Measurements from ENCODE around the gene NEDD9. TPM values are rescaled to one million over a fixed set of nuclear protein-coding genes. Genes with fewer than 3 reads are reported as not detected.

The NEDD9 gene
- total and polyA plus RNA-seq, 2 of the 13 experiments (the other 11 are each of a cell fraction or from before 2014, with no cell fraction given) = 27.1 to 389 TPM

GRCh38 chr6:11168091-11168635, 64.3 kb downstream of the NEDD9 start (continued):
- TF ChIP-seq ZNF318 (CRISPR knock-in tag; IDR thresholded peaks at IDR 0.05) = no peak
- no peak for TF ChIP-seq CREM (IDR thresholded peaks at IDR 0.05)
- TF ChIP-seq CREM (CRISPR knock-in tag; IDR thresholded peaks at IDR 0.05) = no peak
- TF ChIP-seq LCORL (IDR thresholded peaks at IDR 0.05) = no peak
- TF ChIP-seq LCORL (CRISPR knock-in tag; IDR thresholded peaks at IDR 0.05) = no peak

GRCh38 chr6:11166948-11167347, 65.5 kb downstream of the NEDD9 start:
- Histone ChIP-seq H3K27me3 (ENCODE audit: control insufficient read depth in 1 of 2, insufficient read depth in 2 of 2, low read length in 2 of 2) (no peaks in the 10 kb centered on the region), H3K9ac (ENCODE audit: insufficient read depth, low read depth, low read length) (no peak overlapping the region), H3K79me2 (ENCODE audit: insufficient read depth, low read length) (no peaks in the 10 kb centered on the region), H3K9me3 (ENCODE audit: low read length) (no peaks in the 10 kb centered on the region), H3K4me1 (ENCODE audit: insufficient read depth, low read length) (peaks cover 24% of the 10 kb centered on the region), H3K36me3 (replicated peaks in 1 of 2; ENCODE audit: control insufficient read depth in 1 of 2, insufficient read depth in 2 of 2, low read length in 2 of 2) (no peaks in the 10 kb centered on the region), H3K27ac (ENCODE audit: extremely low read length, insufficient read depth, low read length) (no peak overlapping the region), H2AFZ (ENCODE audit: low read length) (no peak overlapping the region), H3K4me3 (replicated peaks in 1 of 3; ENCODE audit: insufficient read depth in 1 of 3, low read depth in 2 of 3, low read length in 3 of 3) (no peak overlapping the region), H4K20me1 (ENCODE audit: insufficient read depth, low read length) (no peaks in the 10 kb centered on the region), H3K4me2 (ENCODE audit: low read depth, low read length) (no peak overlapping the region)
- intact Hi-C loops (cut with micrococcal nuclease; ENCODE audit: unreplicated experiment) (no loop called here), in situ Hi-C loops (cut with HindIII; ENCODE audit: extremely low pct_ligation_motif_present, low pct_unique_long_range_greater_than_20kb) (no loop called here)
- BruUV-seq (replicated peaks) = no TSS peak
- CTCF ChIA-PET (ENCODE audit: low intra/inter-chr PET ratio, low total read pairs) = no interaction called here
- FAIRE-seq (no peak), DNase-seq (ENCODE audit: low spot score) (no peak), ATAC-seq (no peak)
- WGBS (ENCODE audit: low lambda C conversion rate) = 97% methylated on average over 4 of the region's 4 CpGs
- POLR2A ChIA-PET = no interaction called here
- TF ChIP-seq ZNF570 (CRISPR knock-in tag; IDR thresholded peaks at IDR 0.05; ENCODE audit: borderline replicate concordance) = no peak
- no peak for TF ChIP-seq HOXA5 (CRISPR knock-in tag; IDR thresholded peaks at IDR 0.05)
- TF ChIP-seq KDM3A (CRISPR knock-in tag; IDR thresholded peaks at IDR 0.05; ENCODE audit: low read depth) = no peak
- no peak for TF ChIP-seq ZKSCAN5 (CRISPR knock-in tag; IDR thresholded peaks at IDR 0.05)
- no peak for TF ChIP-seq CHD4 (IDR thresholded peaks at IDR 0.05; ENCODE audit: borderline replicate concordance, low read length)
- no peak for TF ChIP-seq ZFP62 (CRISPR knock-in tag; IDR thresholded peaks at IDR 0.05)
- no peak for TF ChIP-seq THRA (CRISPR knock-in tag; IDR thresholded peaks at IDR 0.05; ENCODE audit: borderline replicate concordance)
- TF ChIP-seq ZC3H4 (CRISPR knock-in tag; IDR thresholded peaks at IDR 0.05; ENCODE audit: borderline replicate concordance) = no peak
- TF ChIP-seq ZSCAN30 (CRISPR knock-in tag; IDR thresholded peaks at IDR 0.05) = no peak
- TF ChIP-seq ZSCAN31 (CRISPR knock-in tag; IDR thresholded peaks at IDR 0.05; ENCODE audit: low read depth) = no peak
- TF ChIP-seq AGO1 (IDR thresholded peaks at IDR 0.05; ENCODE audit: low read depth, low read length, poor library complexity, severe bottlenecking) = no peak

All from HepG2 (cell line).